SU-DHL-6 (cell line): ENCODE results near the gene HYAL1.

ENCODE experiments used
- H2AFZ ChIP-seq: fragments of 200-600 bp; sonication (generic); 2 replicates; pipeline ENCODE4 v1.6.1; 2014; ENCODE audit warnings: low read depth, mild to moderate bottlenecking, moderate library complexity, mixed read lengths, antibody characterized with exemption, low read length; ENCODE audit not compliant: severe bottlenecking
- H3F3A ChIP-seq: fragments of 200-600 bp; shearing (Covaris generic); 2 replicates; pipeline ENCODE4 v1.6.0; 2016; ENCODE audit warnings: antibody characterized with exemption, mild to moderate bottlenecking; ENCODE audit not compliant: insufficient read depth
- H3K27ac ChIP-seq: fragments of 200-600 bp; sonication (generic); 2 replicates; pipeline ENCODE4 v1.5.1; 2016; ENCODE audit warnings: low read depth, mild to moderate bottlenecking, low read length, moderate library complexity, mixed read lengths
- H3K27me3 ChIP-seq: fragments of 200-600 bp; sonication (generic), shearing (Covaris generic); 2 replicates; pipeline ENCODE4 v1.6.0; 2014; ENCODE audit warnings: mild to moderate bottlenecking, low read length
- H3K36me3 ChIP-seq: fragments of 200-600 bp; sonication (generic); 2 replicates; pipeline ENCODE4 v1.6.1; 2014; ENCODE audit warnings: mild to moderate bottlenecking, low read length, mixed read lengths
- H3K4me2 ChIP-seq: fragments of 300-600, 200-600 bp; shearing (Covaris generic), sonication (generic); 2 replicates; pipeline ENCODE4 v1.6.0; 2014; ENCODE audit warnings: low read length, low read depth, mild to moderate bottlenecking; ENCODE audit not compliant: poor library complexity, severe bottlenecking
- H3K4me3 ChIP-seq: fragments of 200-600 bp; sonication (generic); 2 replicates; pipeline ENCODE4 v1.5.1; 2014; ENCODE audit warnings: antibody characterized with exemption, low read length, mild to moderate bottlenecking, mixed read lengths; ENCODE audit not compliant: insufficient read depth, poor library complexity, severe bottlenecking
- H3K79me2 ChIP-seq: fragments of 200-600 bp; sonication (generic); 2 replicates; pipeline ENCODE4 v1.6.1; 2014; ENCODE audit warnings: mild to moderate bottlenecking, low read length, moderate library complexity; ENCODE audit not compliant: insufficient read depth
- H3K9ac ChIP-seq: fragments of 200-600 bp; sonication (generic); 2 replicates; pipeline ENCODE4 v1.7.0; 2014; ENCODE audit warnings: mild to moderate bottlenecking, low read length
- H3K9me2 ChIP-seq: fragments of 200-600 bp; sonication (generic); replicated peaks from 2 replicates; pipeline ENCODE4 v1.6.1; 2014; ENCODE audit warnings: low read length; ENCODE audit not compliant: insufficient read depth
- H3K9me3 ChIP-seq: fragments of 200-600 bp; sonication (generic); 2 replicates; pipeline ENCODE4 v1.6.1; 2014; ENCODE audit warnings: low read length, mixed read lengths; ENCODE audit not compliant: insufficient read depth
- H4K20me1 ChIP-seq: fragments of 200-600 bp; sonication (generic); 2 replicates; pipeline ENCODE4 v1.6.1; 2014; ENCODE audit warnings: low read depth, mild to moderate bottlenecking, antibody characterized with exemption, low read length, moderate library complexity, mixed read lengths
- CTCF ChIP-seq: fragments of 200-600 bp; sonication (generic); IDR thresholded peaks from one replicate; pipeline ENCODE4 v1.5.1; 2017; ENCODE audit warnings: antibody characterized with exemption, mild to moderate bottlenecking, low read length, moderate library complexity; ENCODE audit not compliant: insufficient read depth, poor library complexity, severe bottlenecking
- EZH2phosphoT487 ChIP-seq: fragments of 200-600 bp; sonication (generic), shearing (Covaris generic); conservative IDR thresholded peaks from 2 replicates; pipeline ENCODE4 v1.6.1; 2018; ENCODE audit warnings: mild to moderate bottlenecking, antibody characterized with exemption, low read length, moderate library complexity, mixed read lengths

The HYAL1 gene

GRCh38 chr3:50264964-50265485 lies 38.3 kb downstream of the HYAL1 start:
- no peaks in the 10 kb centered on the region for H3K27me3 ChIP-seq
- no peaks in the 10 kb centered on the region for H3F3A ChIP-seq
- H3K27ac ChIP-seq: no peak overlapping the region
- no peak overlapping the region for H2AFZ ChIP-seq
- H3K9me3 ChIP-seq: no peaks in the 10 kb centered on the region
- no peaks in the 10 kb centered on the region for H3K9me2 ChIP-seq
- TF ChIP-seq CTCF (no peak), EZH2phosphoT487 (no peak)
- H3K79me2 ChIP-seq: no peaks in the 10 kb centered on the region
- H3K36me3 ChIP-seq: no peaks in the 10 kb centered on the region
- H3K9ac ChIP-seq: no peak overlapping the region
- no peak overlapping the region for H3K4me2 ChIP-seq
- no peaks in the 10 kb centered on the region for H4K20me1 ChIP-seq
- no peak overlapping the region for H3K4me3 ChIP-seq

- Histone ChIP-seq H3K4me3 (no peak overlapping the region), H3K27ac (no peak overlapping the region), H3K4me2 (no peak overlapping the region)
Observed at GRCh38 chr3:50264383-50264963, 38.9 kb downstream of the HYAL1 start.

GRCh38 chr3:50263478-50264382 lies 39.6 kb downstream of the HYAL1 start:
- no peak overlapping the region for H3K27ac ChIP-seq
- no peaks in the 10 kb centered on the region for H3F3A ChIP-seq
- no peaks in the 10 kb centered on the region for H3K36me3 ChIP-seq
- H3K79me2 ChIP-seq: no peaks in the 10 kb centered on the region
- H3K27me3 ChIP-seq: no peaks in the 10 kb centered on the region
- H3K4me3 ChIP-seq: no peak overlapping the region
- no peaks in the 10 kb centered on the region for H3K9me3 ChIP-seq
- no peaks in the 10 kb centered on the region for H4K20me1 ChIP-seq
- no peaks in the 10 kb centered on the region for H3K9me2 ChIP-seq
- TF ChIP-seq EZH2phosphoT487 (no peak), CTCF (no peak)
- H2AFZ ChIP-seq: no peak overlapping the region
- no peak overlapping the region for H3K4me2 ChIP-seq
- H3K9ac ChIP-seq: no peak overlapping the region

More at GRCh38 chr3:50264383-50264963, 38.9 kb downstream of the HYAL1 start:
- no peak for TF ChIP-seq CTCF
- TF ChIP-seq EZH2phosphoT487: no peak
- Histone ChIP-seq H2AFZ (no peak overlapping the region), H3K9ac (no peak overlapping the region), H3K9me2 (no peaks in the 10 kb centered on the region), H3K9me3 (no peaks in the 10 kb centered on the region), H3K27me3 (no peaks in the 10 kb centered on the region), H4K20me1 (no peaks in the 10 kb centered on the region), H3K36me3 (no peaks in the 10 kb centered on the region), H3F3A (no peaks in the 10 kb centered on the region), H3K79me2 (no peaks in the 10 kb centered on the region)
